ENCODE measurements around the gene FETUB. TPM values are rescaled to one million over a fixed set of nuclear protein-coding genes. Genes with fewer than 3 reads are reported as not detected.

FETUB gene
- polyA plus RNA-seq, 2 of the 4 experiments (the other 2 are of a cell fraction) = 0.06 to 0.10 TPM

Small RNA genes within 50 kb of the gene (small RNA-seq; reads per million reads assigned to genes)
- gene RF00017 = 0 reads per million in 6 experiments

Other genes starting within 250 kb of the FETUB start
- 2.5 and 2.6 TPM in 2 replicates for gene CRYGS, start 96.0 kb upstream of the FETUB start, polyA plus RNA-seq (2011; rRNA removed)
- 0.65 to 0.84 TPM (median 0.78 TPM) in 3 replicates for gene CRYGS, start 96.0 kb upstream of the FETUB start, polyA plus RNA-seq (2017; fragmentation: RNase III; extraction: RNeasy Plus Mini Kit Qiagen cat#74134 plus additional on column Dnase treatment)
- 11.4 and 13.5 TPM in 2 replicates for gene TBCCD1, start 73.1 kb upstream of the FETUB start, polyA plus RNA-seq (2011; rRNA removed)
- gene TBCCD1, start 73.1 kb upstream of the FETUB start, polyA plus RNA-seq (2017; fragmentation: RNase III; extraction: RNeasy Plus Mini Kit Qiagen cat#74134 plus additional on column Dnase treatment) = 5.7 to 5.8 TPM (median 5.8 TPM) in 3 replicates
- 36.0 and 61.9 TPM in 2 replicates for gene DNAJB11, start 69.7 kb upstream of the FETUB start, polyA plus RNA-seq (2011; rRNA removed)
- gene DNAJB11, start 69.7 kb upstream of the FETUB start, polyA plus RNA-seq (2017; fragmentation: RNase III; extraction: RNeasy Plus Mini Kit Qiagen cat#74134 plus additional on column Dnase treatment) = 51.7 to 55.2 TPM (median 54.9 TPM) in 3 replicates
- 0.42 and 0.49 TPM in 2 replicates for gene AHSG, start 27.3 kb upstream of the FETUB start, polyA plus RNA-seq (2011; rRNA removed)
- gene AHSG, start 27.3 kb upstream of the FETUB start, polyA plus RNA-seq (2017; fragmentation: RNase III; extraction: RNeasy Plus Mini Kit Qiagen cat#74134 plus additional on column Dnase treatment) = 0.05 to 0.08 TPM in 2 of 3 replicates, not detected in the other
- gene HRG, start 25.6 kb downstream of the FETUB start, polyA plus RNA-seq (2011; rRNA removed) = 0.08 TPM in 1 of 2 replicates, not detected in the other
- not detected in 3 replicates for gene HRG, start 25.6 kb downstream of the FETUB start, polyA plus RNA-seq (2017; fragmentation: RNase III; extraction: RNeasy Plus Mini Kit Qiagen cat#74134 plus additional on column Dnase treatment)
- gene KNG1, start 77.0 kb downstream of the FETUB start, polyA plus RNA-seq (2011; rRNA removed) = 0.05 and 0.11 TPM in 2 replicates
- 0.04 TPM in 1 of 3 replicates, not detected in the others for gene KNG1, start 77.0 kb downstream of the FETUB start, polyA plus RNA-seq (2017; fragmentation: RNase III; extraction: RNeasy Plus Mini Kit Qiagen cat#74134 plus additional on column Dnase treatment)
- gene EIF4A2, start 143.2 kb downstream of the FETUB start, polyA plus RNA-seq (2011; rRNA removed) = 337 and 493 TPM in 2 replicates
- 172 to 194 TPM (median 184 TPM) in 3 replicates for gene EIF4A2, start 143.2 kb downstream of the FETUB start, polyA plus RNA-seq (2017; fragmentation: RNase III; extraction: RNeasy Plus Mini Kit Qiagen cat#74134 plus additional on column Dnase treatment)
- 32.8 and 40.6 TPM in 2 replicates for gene RFC4, start 166.1 kb downstream of the FETUB start, polyA plus RNA-seq (2011; rRNA removed)
- gene RFC4, start 166.1 kb downstream of the FETUB start, polyA plus RNA-seq (2017; fragmentation: RNase III; extraction: RNeasy Plus Mini Kit Qiagen cat#74134 plus additional on column Dnase treatment) = 68.8 to 76.7 TPM (median 69.8 TPM) in 3 replicates
- not detected in 2 replicates for gene ADIPOQ, start 202.3 kb downstream of the FETUB start, polyA plus RNA-seq (2011; rRNA removed)
- not detected in 3 replicates for gene ADIPOQ, start 202.3 kb downstream of the FETUB start, polyA plus RNA-seq (2017; fragmentation: RNase III; extraction: RNeasy Plus Mini Kit Qiagen cat#74134 plus additional on column Dnase treatment)